IMR-90 (cell line): ENCODE data around the gene PIAS2. TPM values are rescaled to one million over a fixed set of nuclear protein-coding genes. Genes with fewer than 3 reads are reported as not detected.

ENCODE experiments used
- ATAC-seq: fragments of 200-7000 bp; cut with Tn5 transposase; 2 replicates; pipeline ENCODE4 v1.9.1; 2020; ENCODE audit warnings: low read depth, mild to moderate bottlenecking, moderate library complexity
- BruUV-seq: library from RNA; stranded (reverse); fragments of 400-500 nt; replicated peaks from 2 replicates; lab custom pipeline; 2021; lab: Mats Ljungman, UMichigan
- CTCF ChIA-PET: fragments of 300-600 bp; formaldehyde crosslinking; extraction: SDS; loops from one replicate; lab custom pipeline; 2021; ENCODE audit warnings: antibody characterized with exemption; lab: Yijun Ruan, JAX
- POLR2A ChIA-PET: fragments of 300-600 bp; sonication (Branson Sonifier 250); formaldehyde crosslinking; loops from one replicate; lab custom pipeline; 2022; ENCODE audit warnings: antibody characterized with exemption; ENCODE audit not compliant: unreplicated experiment; lab: Charles Lee
- DNase-seq: peaks from one replicate; pipeline ENCODE4 v3.0.0; 2013
- H2AFZ ChIP-seq: replicated peaks from 2 replicates; pipeline ENCODE3; 2013; ENCODE audit warnings: low read length, mild to moderate bottlenecking; ENCODE audit not compliant: poor library complexity
- H2AK5ac ChIP-seq: 2 replicates; pipeline ENCODE4 v1.6.1; 2013; ENCODE audit warnings: low read depth, low read length, inconsistent platforms
- H2AK9ac ChIP-seq: replicated peaks from 2 replicates; pipeline ENCODE3; 2013; ENCODE audit warnings: mild to moderate bottlenecking, low read depth, low read length, moderate library complexity; ENCODE audit not compliant: poor library complexity
- H2BK120ac ChIP-seq: 2 replicates; pipeline ENCODE4 v1.6.1; 2013; ENCODE audit warnings: low read depth, low read length, inconsistent platforms
- H2BK15ac ChIP-seq: 3 replicates; pipeline ENCODE4 v1.6.1; 2013; ENCODE audit warnings: low read depth, low read length, inconsistent platforms
- H2BK20ac ChIP-seq: 2 replicates; pipeline ENCODE4 v1.6.1; 2013; ENCODE audit warnings: low read depth, mild to moderate bottlenecking, inconsistent platforms, low read length, moderate library complexity
- H2BK5ac ChIP-seq: 2 replicates; pipeline ENCODE4 v1.6.1; 2013; ENCODE audit warnings: mild to moderate bottlenecking, low read depth, low read length, inconsistent platforms; ENCODE audit not compliant: poor library complexity, severe bottlenecking
- H3K14ac ChIP-seq: replicated peaks from 2 replicates; pipeline ENCODE4 v1.6.1; 2013; ENCODE audit warnings: low read depth, low read length, inconsistent platforms
- H3K18ac ChIP-seq: 2 replicates; pipeline ENCODE4 v1.6.1; 2013; ENCODE audit warnings: low read depth, low read length, control low read depth
- H3K23ac ChIP-seq: 2 replicates; pipeline ENCODE4 v1.6.1; 2013; ENCODE audit warnings: low read depth, low read length, inconsistent platforms
- H3K27ac ChIP-seq: 2 replicates; pipeline ENCODE4 v1.5.1; 2013; ENCODE audit warnings: mild to moderate bottlenecking, control low read depth, low read length; ENCODE audit not compliant: insufficient read depth
- H3K27me3 ChIP-seq: 2 replicates; pipeline ENCODE4 v1.6.1; 2013; ENCODE audit warnings: low read length; ENCODE audit not compliant: control insufficient read depth, insufficient read depth
- H3K36me3 ChIP-seq: 2 replicates; pipeline ENCODE4 v1.6.1; 2013; ENCODE audit warnings: low read length, mixed read lengths; ENCODE audit not compliant: control insufficient read depth, insufficient read depth
- H3K4ac ChIP-seq: 2 replicates; pipeline ENCODE4 v1.6.1; 2013; ENCODE audit warnings: low read depth, low read length, inconsistent platforms
- H3K4me1 ChIP-seq: 2 replicates; pipeline ENCODE4 v1.6.1; 2013; ENCODE audit warnings: low read length, mixed read lengths; ENCODE audit not compliant: control insufficient read depth, insufficient read depth
- H3K4me2 ChIP-seq: 2 replicates; pipeline ENCODE4 v1.6.1; 2013; ENCODE audit warnings: low read depth, mild to moderate bottlenecking, control low read depth, low read length, moderate library complexity
- H3K4me3 ChIP-seq: 2 replicates; pipeline ENCODE4 v1.5.1; 2013; ENCODE audit warnings: low read depth, mild to moderate bottlenecking, control low read depth, low read length, moderate library complexity; ENCODE audit not compliant: insufficient read depth
- H3K56ac ChIP-seq: 2 replicates; pipeline ENCODE4 v1.6.1; 2013; ENCODE audit warnings: low read length, inconsistent platforms; ENCODE audit not compliant: insufficient read depth; ENCODE audit errors: extremely low read depth
- H3K79me1 ChIP-seq, 2 experiments: 2 replicates each; pipeline ENCODE4 v1.6.1; 2013; ENCODE audit warnings: low read length in 2 of 2, inconsistent platforms in 1 of 2, low read depth in 1 of 2
- H3K9ac ChIP-seq: 2 replicates; pipeline ENCODE4 v1.6.1; 2013; ENCODE audit warnings: low read depth, low read length, control low read depth
- H3K9me1 ChIP-seq: 2 replicates; pipeline ENCODE4 v1.6.1; 2013; ENCODE audit warnings: low read length, inconsistent platforms; ENCODE audit not compliant: insufficient read depth
- H3K9me3 ChIP-seq: 2 replicates; pipeline ENCODE4 v1.6.1; 2013; ENCODE audit warnings: low read length; ENCODE audit not compliant: control insufficient read depth, insufficient read depth
- H4K20me1 ChIP-seq: 2 replicates; pipeline ENCODE4 v1.6.1; 2013; ENCODE audit warnings: low read length, inconsistent platforms; ENCODE audit not compliant: insufficient read depth
- H4K5ac ChIP-seq: 2 replicates; pipeline ENCODE4 v1.6.1; 2013; ENCODE audit warnings: mild to moderate bottlenecking, low read depth, low read length, control low read depth
- H4K8ac ChIP-seq, 2 experiments: 2 replicates each; pipeline ENCODE4 v1.6.1; 2013; ENCODE audit warnings: low read depth in 2 of 2, low read length in 2 of 2, control low read depth in 1 of 2, inconsistent platforms in 1 of 2
- H4K91ac ChIP-seq: 2 replicates; pipeline ENCODE4 v1.6.1; 2013; ENCODE audit warnings: low read depth, low read length, inconsistent platforms; ENCODE audit not compliant: insufficient read depth
- CHD1 ChIP-seq: IDR thresholded peaks from 2 replicates; pipeline ENCODE4 v1.6.1; 2012; ENCODE audit warnings: low read depth, low read length, improper control_type of control experiment
- FOS ChIP-seq: fragments of 150-350 bp; IDR thresholded peaks from 2 replicates; pipeline ENCODE4 v1.6.1; 2016; ENCODE audit warnings: low read depth, low read length
- MXI1 ChIP-seq: IDR thresholded peaks from 2 replicates; pipeline ENCODE4 v1.6.1; 2012; ENCODE audit warnings: low read depth, mild to moderate bottlenecking, low read length, moderate library complexity, borderline replicate concordance
- RAD21 ChIP-seq: IDR thresholded peaks from 2 replicates; pipeline ENCODE4 v1.6.1; 2012; ENCODE audit warnings: low read length, improper control_type of control experiment
- RCOR1 ChIP-seq: IDR thresholded peaks from 2 replicates; pipeline ENCODE4 v1.6.1; 2012; ENCODE audit warnings: mild to moderate bottlenecking, low read length, improper control_type of control experiment; ENCODE audit not compliant: insufficient replicate concordance
- USF2 ChIP-seq: fragments of 150-350 bp; IDR thresholded peaks from 2 replicates; pipeline ENCODE4 v1.6.1; 2017; ENCODE audit warnings: mild to moderate bottlenecking, antibody characterized with exemption, low read length, low read depth
- WGBS, 2 experiments: methylation state at CpG; one replicate each; pipeline versions ENCODE4 v1.1.5 to v1.1.7; 2013; ENCODE audit warnings: missing lambda C conversion rate in 2 of 2; ENCODE audit not compliant: insufficient read length in 1 of 2; ENCODE audit errors: extremely low coverage in 2 of 2; 5-methylcytosine and 5-hydroxymethylcytosine counted together
- dilution Hi-C: fragments of 300-500 bp; cut with HindIII; formaldehyde crosslinking; loops from one replicate; pipeline ENCODE4 v1.14.3; 2018; ENCODE audit warnings: low sequenced_read_pairs; ENCODE audit not compliant: unreplicated experiment
- in situ Hi-C: fragments of 300-500 bp; cut with MboI; formaldehyde crosslinking; loops from 3 replicates; pipeline ENCODE4 v1.14.3; 2019; ENCODE audit warnings: low sequenced_read_pairs, inconsistent platforms, mixed read lengths
- intact Hi-C: fragments of 100-400 bp; cut with micrococcal nuclease; formaldehyde crosslinking; loops from 2 replicates; pipeline ENCODE4 v1.10.0; 2022
- polyA plus RNA-seq, 3 experiments: library from polyadenylated mRNA; depleted of rRNA; stranded (reverse); fragments of >200 nt; gene quantifications; 2 replicates each; pipeline ENCODE4 v1.2.3, GENCODE V29; 2012; ENCODE audit warnings: low replicate concordance in 1 of 3
- total RNA-seq: library from RNA; depleted of rRNA; stranded (reverse); fragments of >200 nt; gene quantifications from 2 replicates; pipeline ENCODE4 v1.2.3, GENCODE V29; 2012

Gene PIAS2
- total and polyA plus RNA-seq, 2 of the 4 experiments (the other 2 are of a cell fraction) = 15.1 to 28.9 TPM

- dilution Hi-C loops (no loop called here), in situ Hi-C loops (no loop called here), intact Hi-C loops (no loop called here)
- BruUV-seq = no TSS peak
- no peak overlapping the region for H3K4me3 ChIP-seq
- H3K36me3 ChIP-seq = no peaks in the 10 kb centered on the region
- no peak overlapping the region for H4K8ac ChIP-seq
- H3K27ac ChIP-seq = no peak overlapping the region
- H3K18ac ChIP-seq = no peak overlapping the region
- no peak overlapping the region for H4K5ac ChIP-seq
- no peak overlapping the region for H3K56ac ChIP-seq
- H3K27me3 ChIP-seq = no peaks in the 10 kb centered on the region
- H2AK5ac ChIP-seq = no peak overlapping the region
- no peak overlapping the region for H3K14ac ChIP-seq
- H2BK120ac ChIP-seq = no peak overlapping the region
- CTCF ChIA-PET = no interaction called here
- H2AK9ac ChIP-seq = no peak overlapping the region
- peaks cover 11 to 23% of the 10 kb centered on the region in 2 experiments; a peak in 3 of 4 replicates for H3K79me1 ChIP-seq
- no peak overlapping the region for H2BK20ac ChIP-seq
- TF ChIP-seq RAD21 (no peak), CHD1 (no peak), RCOR1 (no peak), USF2 (no peak), FOS (no peak), MXI1 (no peak)
- POLR2A ChIA-PET = no interaction called here
- H4K20me1 ChIP-seq = peaks cover 3% of the 10 kb centered on the region; the same call in 1 of the 2 replicates
- no peak for DNase-seq
- H3K9ac ChIP-seq = no peak overlapping the region
- H2BK5ac ChIP-seq = no peak overlapping the region
- ATAC-seq = no peak
- H3K4ac ChIP-seq = no peak overlapping the region
- H3K4me1 ChIP-seq = peaks cover 2% of the 10 kb centered on the region; the same call in 1 of the 2 replicates
- no peak overlapping the region for H3K23ac ChIP-seq
- H3K9me1 ChIP-seq = no peaks in the 10 kb centered on the region; the same call in 1 of the 2 replicates
- WGBS, 2 experiments = no CpG with 5 or more reads among the region's 2 CpGs
- no peak overlapping the region for H3K4me2 ChIP-seq
- no peak overlapping the region for H4K91ac ChIP-seq
- no peak overlapping the region for H2BK15ac ChIP-seq
- H2AFZ ChIP-seq = no peak overlapping the region
- no peaks in the 10 kb centered on the region for H3K9me3 ChIP-seq
These were observed 2.8 kb upstream of the PIAS2 start for GRCh38 chr18:46920067-46920466.
